Smooth muscle cell (in vitro differentiated cells): ENCODE measurements around the gene NLGN2. TPM values are rescaled to one million over a fixed set of nuclear protein-coding genes. Genes with fewer than 3 reads are reported as not detected.
A peak's percentile ranks its signal among the peaks of the same experiment; 100 is the strongest.

ENCODE experiments used
- DNase-seq: peaks from one replicate; lab custom pipeline; 2025; ENCODE audit not compliant: unreplicated experiment; lab: John Stamatoyannopoulos, UW
- H2AFZ ChIP-seq: fragments of 200-600 bp; sonication (generic); 2 replicates; pipeline ENCODE4 v1.6.0; 2016; ENCODE audit warnings: antibody characterized with exemption, low read depth, mild to moderate bottlenecking
- H3F3A ChIP-seq: fragments of 200-600 bp; sonication (generic); 2 replicates; pipeline ENCODE4 v1.6.0; 2017; ENCODE audit warnings: antibody characterized with exemption, low read depth
- H3K27ac ChIP-seq: fragments of 200-600 bp; sonication (generic); 2 replicates; pipeline ENCODE4 v1.5.1; 2016; ENCODE audit warnings: low read depth, mild to moderate bottlenecking
- H3K27me3 ChIP-seq: fragments of 200-600 bp; sonication (generic); 2 replicates; pipeline ENCODE4 v1.6.1; 2016; ENCODE audit warnings: low read depth, mild to moderate bottlenecking
- H3K36me3 ChIP-seq: fragments of 200-600 bp; sonication (generic); 2 replicates; pipeline ENCODE4 v1.5.1; 2016; ENCODE audit warnings: low read depth
- H3K4me1 ChIP-seq: fragments of 200-600 bp; sonication (generic); 2 replicates; pipeline ENCODE4 v1.5.1; 2016; ENCODE audit warnings: low read depth
- H3K4me2 ChIP-seq: fragments of 200-600 bp; sonication (generic); 2 replicates; pipeline ENCODE4 v1.6.0; 2016; ENCODE audit warnings: mild to moderate bottlenecking
- H3K4me3 ChIP-seq: fragments of 200-600 bp; sonication (generic); 2 replicates; pipeline ENCODE4 v1.5.1; 2016; ENCODE audit warnings: mild to moderate bottlenecking
- H3K79me2 ChIP-seq: fragments of 200-600 bp; sonication (generic); 2 replicates; pipeline ENCODE4 v1.6.0; 2016; ENCODE audit warnings: low read depth, mild to moderate bottlenecking
- H3K9ac ChIP-seq: fragments of 200-600 bp; sonication (generic); 2 replicates; pipeline ENCODE4 v1.6.0; 2016; ENCODE audit warnings: low read depth
- H3K9me3 ChIP-seq: fragments of 200-600 bp; sonication (generic); replicated peaks from 2 replicates; pipeline ENCODE4 v1.5.1; 2016; ENCODE audit warnings: low read depth
- H4K20me1 ChIP-seq: fragments of 200-600 bp; sonication (generic); 2 replicates; pipeline ENCODE4 v1.6.0; 2016; ENCODE audit warnings: low read depth
- CTCF ChIP-seq: fragments of 200-600 bp; sonication (generic); IDR thresholded peaks from 2 replicates; pipeline ENCODE4 v1.5.1; 2017; ENCODE audit warnings: borderline replicate concordance, mild to moderate bottlenecking, antibody characterized with exemption; ENCODE audit not compliant: insufficient read depth, poor library complexity, severe bottlenecking
- WGBS: methylation state at CpG from one replicate; pipeline ENCODE4 v1.1.7; 2016; ENCODE audit warnings: low lambda C conversion rate; 5-methylcytosine and 5-hydroxymethylcytosine counted together
- polyA plus RNA-seq: library from polyadenylated mRNA; unstranded; fragments of >200 nt; fragmentation: Nextera tagmentation; extraction: Ambion mirVana; gene quantifications from 2 replicates; pipeline ENCODE4 v1.2.1, GENCODE V29; 2016
- total RNA-seq: library from RNA; depleted of rRNA; stranded (reverse); fragments of >200 nt; gene quantifications from 2 replicates; pipeline ENCODE4 v1.2.3, GENCODE V29; 2014

NLGN2 gene
- total and polyA plus RNA-seq, 2 experiments from 2014 or later = 10.8 to 20.9 TPM

- Histone ChIP-seq H3K9me3 (no peaks in the 10 kb centered on the region), H3F3A (peaks cover 8% of the 10 kb centered on the region), H3K27me3 (no peaks in the 10 kb centered on the region), H3K79me2 (peaks cover 12% of the 10 kb centered on the region), H3K36me3 (no peaks in the 10 kb centered on the region), H2AFZ (no peak overlapping the region), H3K4me3 (no peak overlapping the region), H3K4me2 (no peak overlapping the region), H3K9ac (no peak overlapping the region), H4K20me1 (no peaks in the 10 kb centered on the region), H3K4me1 (peaks cover 13% of the 10 kb centered on the region), H3K27ac (no peak overlapping the region)
- 89% methylated on average over 2 of the region's 2 CpGs for WGBS
- TF ChIP-seq CTCF = no peak
- DNase-seq = no peak
These were observed 9.0 kb upstream of the NLGN2 start for GRCh38 chr17:7398612-7399011.

- DNase-seq = no peak
- Histone ChIP-seq H3K79me2 (peaks cover 12% of the 10 kb centered on the region), H2AFZ (no peak overlapping the region), H3K36me3 (no peaks in the 10 kb centered on the region), H3K4me3 (peak overlapping the region; percentile 91), H3K27ac (peak overlapping the region; percentile 77), H3K27me3 (no peaks in the 10 kb centered on the region), H3K9me3 (no peaks in the 10 kb centered on the region), H3F3A (peaks cover 4% of the 10 kb centered on the region), H3K9ac (peak overlapping the region; percentile 34), H4K20me1 (peaks cover 23% of the 10 kb centered on the region), H3K4me2 (peak overlapping the region; percentile 85), H3K4me1 (peaks cover 16% of the 10 kb centered on the region)
- no peak for TF ChIP-seq CTCF
- WGBS = 18% methylated on average over 16 of the region's 16 CpGs
These were observed 4.5 kb upstream of the NLGN2 start for GRCh38 chr17:7403043-7403726.

GRCh38 chr17:7403727-7403976 is 4.0 kb upstream of the NLGN2 start:
- Histone ChIP-seq H2AFZ (peak overlapping the region; percentile 70), H4K20me1 (peaks cover 23% of the 10 kb centered on the region), H3K27me3 (no peaks in the 10 kb centered on the region), H3K79me2 (peaks cover 12% of the 10 kb centered on the region), H3K4me3 (peak overlapping the region; percentile 91), H3K9ac (peak overlapping the region; percentile 34), H3K9me3 (no peaks in the 10 kb centered on the region), H3F3A (peaks cover 4% of the 10 kb centered on the region), H3K36me3 (no peaks in the 10 kb centered on the region), H3K4me1 (peaks cover 16% of the 10 kb centered on the region), H3K4me2 (peak overlapping the region; percentile 85), H3K27ac (peak overlapping the region; percentile 77)
- WGBS = 0% methylated on average over 11 of the region's 13 CpGs
- no peak for DNase-seq
- no peak for TF ChIP-seq CTCF
